ENCODE data around the gene TBX2. TPM values are rescaled to one million over a fixed set of nuclear protein-coding genes. Genes with fewer than 3 reads are reported as not detected.

Gene TBX2
- total RNA-seq, 2 donors from 2014 or later = 0.10 to 0.44 TPM

- Mint-ChIP-seq H3K27me3 (ENCODE audit: low read depth) (no peaks in the 10 kb centered on the region), H3K27ac (no peak overlapping the region), H3K4me1 (ENCODE audit: low read depth) (no peaks in the 10 kb centered on the region), H3K4me3 (no peak overlapping the region), H3K36me3 (ENCODE audit: insufficient read depth in 2 of 2) (no peaks in the 10 kb centered on the region), H3K9me3 (no peaks in the 10 kb centered on the region)
- ATAC-seq (replicated peaks in 1 of 2) (no peak), DNase-seq (no peak)
These were observed 36.6 kb upstream of the TBX2 start for GRCh38 chr17:61362852-61363600.

GRCh38 chr17:61363601-61364462 is 35.8 kb upstream of the TBX2 start:
- Mint-ChIP-seq H3K27me3 (ENCODE audit: low read depth) (no peaks in the 10 kb centered on the region), H3K4me3 (no peak overlapping the region), H3K27ac (no peak overlapping the region), H3K36me3 (ENCODE audit: insufficient read depth in 2 of 2) (no peaks in the 10 kb centered on the region), H3K4me1 (ENCODE audit: low read depth) (no peaks in the 10 kb centered on the region), H3K9me3 (no peaks in the 10 kb centered on the region)
- DNase-seq = no peak
- no peak for ATAC-seq (replicated peaks in 1 of 2)

- H3K36me3 Mint-ChIP-seq (ENCODE audit: insufficient read depth in 2 of 2) = no peaks in the 10 kb centered on the region
- no peaks in the 10 kb centered on the region for H3K4me1 Mint-ChIP-seq (ENCODE audit: low read depth)
- no peak overlapping the region for H3K4me3 Mint-ChIP-seq
- DNase-seq = no peak
- H3K27ac Mint-ChIP-seq = no peak overlapping the region
- H3K9me3 Mint-ChIP-seq = no peaks in the 10 kb centered on the region
- no peak for ATAC-seq (replicated peaks in 1 of 2)
- H3K27me3 Mint-ChIP-seq (ENCODE audit: low read depth) = no peaks in the 10 kb centered on the region
These were observed 35.2 kb upstream of the TBX2 start for GRCh38 chr17:61364463-61364846.

GRCh38 chr17:61366076-61366714 is 33.4 kb upstream of the TBX2 start:
- no peaks in the 10 kb centered on the region for H3K27me3 Mint-ChIP-seq (ENCODE audit: low read depth)
- no peak overlapping the region for H3K27ac Mint-ChIP-seq
- no peak for DNase-seq
- H3K9me3 Mint-ChIP-seq = no peaks in the 10 kb centered on the region
- H3K4me3 Mint-ChIP-seq = no peak overlapping the region
- ATAC-seq (replicated peaks in 1 of 2) = no peak
- no peaks in the 10 kb centered on the region for H3K36me3 Mint-ChIP-seq (ENCODE audit: insufficient read depth in 2 of 2)
- no peaks in the 10 kb centered on the region for H3K4me1 Mint-ChIP-seq (ENCODE audit: low read depth)

- Mint-ChIP-seq H3K27me3 (ENCODE audit: low read depth) (no peaks in the 10 kb centered on the region), H3K4me3 (no peak overlapping the region), H3K4me1 (ENCODE audit: low read depth) (no peaks in the 10 kb centered on the region), H3K36me3 (ENCODE audit: insufficient read depth in 2 of 2) (no peaks in the 10 kb centered on the region), H3K9me3 (no peaks in the 10 kb centered on the region), H3K27ac (no peak overlapping the region)
- DNase-seq = no peak
- no peak for ATAC-seq (replicated peaks in 1 of 2)
These were observed 32.8 kb upstream of the TBX2 start for GRCh38 chr17:61366715-61367413.

GRCh38 chr17:61368049-61368831 is 31.4 kb upstream of the TBX2 start:
- Mint-ChIP-seq H3K4me3 (no peak overlapping the region), H3K4me1 (ENCODE audit: low read depth) (no peaks in the 10 kb centered on the region), H3K27me3 (ENCODE audit: low read depth) (no peaks in the 10 kb centered on the region), H3K27ac (no peak overlapping the region), H3K9me3 (no peaks in the 10 kb centered on the region), H3K36me3 (ENCODE audit: insufficient read depth in 2 of 2) (no peaks in the 10 kb centered on the region)
- DNase-seq (no peak), ATAC-seq (replicated peaks in 1 of 2) (no peak)

GRCh38 chr17:61368832-61369450 is 30.7 kb upstream of the TBX2 start:
- H3K27ac Mint-ChIP-seq = no peak overlapping the region
- ATAC-seq (replicated peaks in 1 of 2) = no peak
- H3K36me3 Mint-ChIP-seq (ENCODE audit: insufficient read depth in 2 of 2) = no peaks in the 10 kb centered on the region
- H3K27me3 Mint-ChIP-seq (ENCODE audit: low read depth) = no peaks in the 10 kb centered on the region
- no peak for DNase-seq
- no peaks in the 10 kb centered on the region for H3K4me1 Mint-ChIP-seq (ENCODE audit: low read depth)
- H3K4me3 Mint-ChIP-seq = no peak overlapping the region
- no peaks in the 10 kb centered on the region for H3K9me3 Mint-ChIP-seq

GRCh38 chr17:61369751-61370150 is 29.9 kb upstream of the TBX2 start:
- H3K4me3 Mint-ChIP-seq = no peak overlapping the region
- no peaks in the 10 kb centered on the region for H3K4me1 Mint-ChIP-seq (ENCODE audit: low read depth)
- ATAC-seq (replicated peaks in 1 of 2) (no peak), DNase-seq (no peak)
- H3K36me3 Mint-ChIP-seq (ENCODE audit: insufficient read depth in 2 of 2) = no peaks in the 10 kb centered on the region
- H3K27me3 Mint-ChIP-seq (ENCODE audit: low read depth) = no peaks in the 10 kb centered on the region
- H3K27ac Mint-ChIP-seq = no peak overlapping the region
- no peaks in the 10 kb centered on the region for H3K9me3 Mint-ChIP-seq

DNA sequence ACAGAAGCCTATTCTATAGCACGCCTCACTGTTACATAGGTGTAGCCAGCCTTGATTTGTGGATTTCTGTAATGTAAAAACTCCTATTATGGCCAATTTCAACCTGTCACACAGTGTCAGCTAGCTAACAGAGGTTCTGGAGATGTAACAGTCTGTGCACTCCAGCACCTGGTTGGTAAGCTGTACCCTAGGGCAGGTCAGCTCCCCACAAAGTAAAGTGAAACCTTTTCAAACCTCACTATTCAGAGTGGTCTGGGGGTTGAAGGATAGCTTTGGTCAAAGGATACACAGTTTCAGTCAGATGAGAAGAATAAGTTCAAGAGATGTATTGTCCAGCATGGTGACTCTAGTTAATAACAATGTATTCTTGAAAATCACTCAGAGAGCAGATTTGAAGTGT is 28.5 kb upstream of the TBX2 start:
- DNase-seq = no peak
- Mint-ChIP-seq H3K9me3 (no peaks in the 10 kb centered on the region), H3K27ac (no peak overlapping the region), H3K36me3 (ENCODE audit: insufficient read depth in 2 of 2) (no peaks in the 10 kb centered on the region), H3K4me3 (no peak overlapping the region), H3K27me3 (ENCODE audit: low read depth) (no peaks in the 10 kb centered on the region), H3K4me1 (ENCODE audit: low read depth) (no peaks in the 10 kb centered on the region)
- ATAC-seq (replicated peaks in 1 of 2) = no peak

DNA sequence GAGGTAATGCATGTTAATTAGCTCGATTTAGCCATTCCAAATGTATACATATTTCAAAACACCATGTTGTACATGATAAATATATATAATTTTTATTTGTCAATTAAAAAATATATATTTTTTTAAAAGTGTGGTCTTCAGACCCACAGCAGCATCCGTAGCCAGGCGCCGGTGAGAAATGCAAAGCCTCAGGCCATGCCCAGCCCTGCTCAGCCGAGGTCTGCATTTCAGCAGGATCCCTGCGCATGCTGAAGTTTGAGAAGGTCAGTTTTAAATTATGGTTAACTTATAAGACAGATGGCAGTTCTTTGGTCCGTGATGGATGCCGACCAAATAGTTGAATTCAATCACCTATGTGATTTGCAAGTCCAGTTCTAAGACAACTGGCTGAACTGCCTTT is 28.0 kb upstream of the TBX2 start:
- Mint-ChIP-seq H3K27ac (no peak overlapping the region), H3K9me3 (no peaks in the 10 kb centered on the region), H3K4me3 (no peak overlapping the region), H3K4me1 (ENCODE audit: low read depth) (no peaks in the 10 kb centered on the region), H3K27me3 (ENCODE audit: low read depth) (no peaks in the 10 kb centered on the region), H3K36me3 (ENCODE audit: insufficient read depth in 2 of 2) (no peaks in the 10 kb centered on the region)
- no peak for ATAC-seq (replicated peaks in 1 of 2)
- DNase-seq = no peak

DNA sequence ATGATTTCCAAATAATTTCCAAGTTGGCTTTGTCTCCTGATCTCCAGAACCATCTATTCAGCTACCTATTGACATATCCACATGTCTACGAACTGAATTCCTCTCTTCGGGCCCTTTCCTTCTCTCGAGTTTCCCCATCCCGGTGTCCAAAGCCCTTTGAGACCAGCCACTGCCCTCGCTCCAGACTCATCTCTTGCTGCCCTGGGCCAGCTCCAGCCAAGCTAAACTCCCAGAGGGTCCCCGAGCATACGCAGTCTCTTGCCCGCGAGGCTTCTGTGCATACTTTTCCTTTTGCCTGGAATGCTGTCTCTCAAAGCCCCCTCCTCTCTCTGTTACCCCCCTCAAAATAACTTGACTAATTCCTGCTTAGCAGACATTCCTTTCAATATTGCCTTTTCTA is 27.2 kb upstream of the TBX2 start:
- H3K27ac Mint-ChIP-seq = no peak overlapping the region
- DNase-seq = no peak
- no peak for ATAC-seq (replicated peaks in 1 of 2)
- H3K27me3 Mint-ChIP-seq (ENCODE audit: low read depth) = no peaks in the 10 kb centered on the region
- no peak overlapping the region for H3K4me3 Mint-ChIP-seq
- no peaks in the 10 kb centered on the region for H3K36me3 Mint-ChIP-seq (ENCODE audit: insufficient read depth in 2 of 2)
- H3K9me3 Mint-ChIP-seq = no peaks in the 10 kb centered on the region
- H3K4me1 Mint-ChIP-seq (ENCODE audit: low read depth) = no peaks in the 10 kb centered on the region
